Caco-2 (cell line): ENCODE data around the gene AGRN. TPM values are rescaled to one million over a fixed set of nuclear protein-coding genes. Genes with fewer than 3 reads are reported as not detected.

Source experiments
- BruUV-seq: library from RNA; stranded (reverse); fragments of 400-500 nt; replicated peaks from 2 replicates; lab custom pipeline; 2021; lab: Mats Ljungman, UMichigan
- CTCF ChIA-PET: fragments of 300-600 bp; sonication (Branson Sonifier 250); formaldehyde crosslinking; loops from one replicate; lab custom pipeline; 2022; ENCODE audit warnings: antibody characterized with exemption; lab: Charles Lee
- POLR2A ChIA-PET: fragments of 300-600 bp; sonication (Branson Sonifier 250); formaldehyde crosslinking; loops from one replicate; lab custom pipeline; 2022; ENCODE audit warnings: antibody characterized with exemption; lab: Charles Lee
- DNase-seq, 2 experiments: peaks; one replicate each; pipeline versions ENCODE4 v3.0.0 to v3.0.0-alpha.2; 2020 to 2022
- H3K27me3 ChIP-seq: replicated peaks from 2 replicates; pipeline ENCODE4 v1.6.0; 2011; ENCODE audit warnings: low read length; ENCODE audit not compliant: control insufficient read depth, insufficient read depth
- H3K36me3 ChIP-seq: 2 replicates; pipeline ENCODE4 v1.5.1; 2011; ENCODE audit warnings: low read length; ENCODE audit not compliant: control insufficient read depth, insufficient read depth
- H3K4me1 ChIP-seq: fragments of 250-450 bp; sonication (Bioruptor Pico); 2 replicates; pipeline ENCODE4 v1.5.1; 2020; ENCODE audit warnings: mild to moderate bottlenecking
- H3K4me3 ChIP-seq: 2 replicates; pipeline ENCODE4 v1.5.1; 2011; ENCODE audit warnings: low read depth, mild to moderate bottlenecking, control low read depth, low read length
- H3K9me3 ChIP-seq: fragments of 250-450 bp; sonication (Bioruptor Pico); 2 replicates; pipeline ENCODE4 v1.5.1; 2020; ENCODE audit warnings: mild to moderate bottlenecking, moderate library complexity
- H3K27ac Mint-ChIP-seq: one replicate; pipeline ENCODE4 v1.8.0; 2022; ENCODE audit warnings: mixed read lengths; ENCODE audit not compliant: unreplicated experiment
- H3K27me3 Mint-ChIP-seq: one replicate; pipeline ENCODE4 v1.8.0; 2022; ENCODE audit warnings: mixed read lengths; ENCODE audit not compliant: insufficient read depth, unreplicated experiment
- H3K36me3 Mint-ChIP-seq: one replicate; pipeline ENCODE4 v1.8.0; 2022; ENCODE audit warnings: mild to moderate bottlenecking, mixed read lengths; ENCODE audit not compliant: insufficient read depth, unreplicated experiment
- H3K4me1 Mint-ChIP-seq: one replicate; pipeline ENCODE4 v1.8.0; 2022; ENCODE audit warnings: low read depth, mixed read lengths; ENCODE audit not compliant: unreplicated experiment
- H3K4me3 Mint-ChIP-seq: one replicate; pipeline ENCODE4 v1.8.0; 2022; ENCODE audit warnings: mild to moderate bottlenecking, moderate library complexity, mixed read lengths; ENCODE audit not compliant: unreplicated experiment
- H3K9me3 Mint-ChIP-seq: one replicate; pipeline ENCODE4 v1.8.0; 2022; ENCODE audit warnings: mixed read lengths; ENCODE audit not compliant: unreplicated experiment
- intact Hi-C: fragments of 100-400 bp; cut with micrococcal nuclease; formaldehyde crosslinking; loops from one replicate; pipeline ENCODE4 v1.10.0; 2022; ENCODE audit not compliant: unreplicated experiment
- total RNA-seq: library from RNA; stranded (reverse); gene quantifications from 2 replicates; pipeline ENCODE4 v1.2.3, GENCODE V29; 2022
- TF ChIP-seq, protein P1 (sequence below), 2 experiments: fragments of 200-600 bp in 1 of 2; IDR thresholded peaks; 1 replicate in 1 of 2; 2 replicates in 1 of 2; pipeline versions ENCODE4 v1.5.1 to v1.8.0; 2011 to 2022; ENCODE audit warnings: antibody characterized with exemption in 1 of 2, control low read depth in 1 of 2, inconsistent platforms in 1 of 2, low read depth in 1 of 2, low read length in 1 of 2, mild to moderate bottlenecking in 1 of 2, moderate library complexity in 1 of 2; ENCODE audit not compliant: insufficient read depth in 1 of 2, severe bottlenecking in 1 of 2, unreplicated experiment in 1 of 2

Gene AGRN
- total RNA-seq, 1 experiment from 2014 or later = 176 TPM

DNA sequence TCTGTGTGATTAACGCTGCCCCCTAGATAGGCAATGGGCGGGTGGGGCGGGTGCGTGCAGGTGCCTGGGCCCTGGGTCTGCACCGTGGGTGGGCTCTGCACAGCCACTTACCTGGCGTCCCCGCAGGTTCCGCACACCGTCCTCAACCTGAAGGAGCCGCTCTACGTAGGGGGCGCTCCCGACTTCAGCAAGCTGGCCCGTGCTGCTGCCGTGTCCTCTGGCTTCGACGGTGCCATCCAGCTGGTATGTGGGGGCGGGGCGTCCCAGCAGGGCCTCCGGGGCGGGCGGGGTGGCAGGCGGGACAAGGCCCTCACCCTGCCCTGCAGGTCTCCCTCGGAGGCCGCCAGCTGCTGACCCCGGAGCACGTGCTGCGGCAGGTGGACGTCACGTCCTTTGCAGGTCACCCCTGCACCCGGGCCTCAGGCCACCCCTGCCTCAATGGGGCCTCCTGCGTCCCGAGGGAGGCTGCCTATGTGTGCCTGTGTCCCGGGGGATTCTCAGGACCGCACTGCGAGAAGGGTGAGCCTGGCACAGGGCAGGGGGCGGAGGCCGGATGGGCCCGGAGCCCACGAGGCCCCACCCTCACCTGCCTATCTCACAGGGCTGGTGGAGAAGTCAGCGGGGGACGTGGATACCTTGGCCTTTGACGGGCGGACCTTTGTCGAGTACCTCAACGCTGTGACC is 31.3 kb downstream of the AGRN start:
- TF ChIP-seq, protein P1, sequence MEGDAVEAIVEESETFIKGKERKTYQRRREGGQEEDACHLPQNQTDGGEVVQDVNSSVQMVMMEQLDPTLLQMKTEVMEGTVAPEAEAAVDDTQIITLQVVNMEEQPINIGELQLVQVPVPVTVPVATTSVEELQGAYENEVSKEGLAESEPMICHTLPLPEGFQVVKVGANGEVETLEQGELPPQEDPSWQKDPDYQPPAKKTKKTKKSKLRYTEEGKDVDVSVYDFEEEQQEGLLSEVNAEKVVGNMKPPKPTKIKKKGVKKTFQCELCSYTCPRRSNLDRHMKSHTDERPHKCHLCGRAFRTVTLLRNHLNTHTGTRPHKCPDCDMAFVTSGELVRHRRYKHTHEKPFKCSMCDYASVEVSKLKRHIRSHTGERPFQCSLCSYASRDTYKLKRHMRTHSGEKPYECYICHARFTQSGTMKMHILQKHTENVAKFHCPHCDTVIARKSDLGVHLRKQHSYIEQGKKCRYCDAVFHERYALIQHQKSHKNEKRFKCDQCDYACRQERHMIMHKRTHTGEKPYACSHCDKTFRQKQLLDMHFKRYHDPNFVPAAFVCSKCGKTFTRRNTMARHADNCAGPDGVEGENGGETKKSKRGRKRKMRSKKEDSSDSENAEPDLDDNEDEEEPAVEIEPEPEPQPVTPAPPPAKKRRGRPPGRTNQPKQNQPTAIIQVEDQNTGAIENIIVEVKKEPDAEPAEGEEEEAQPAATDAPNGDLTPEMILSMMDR (IDR thresholded peaks at IDR 0.05; ENCODE audit: insufficient read depth in 1 of 2, low read depth in 1 of 2, low read length in 1 of 2, severe bottlenecking in 1 of 2, unreplicated experiment in 1 of 2) = no peak
- ChIA-PET POLR2A (no interaction called here), CTCF (no interaction called here)
- Histone ChIP-seq H3K4me3 (no peak overlapping the region), H3K27me3 (no peaks in the 10 kb centered on the region), H3K36me3 (no peaks in the 10 kb centered on the region), H3K9me3 (no peaks in the 10 kb centered on the region), H3K4me1 (no peaks in the 10 kb centered on the region)
- H3K36me3 Mint-ChIP-seq = peaks cover 68% of the 10 kb centered on the region
- no peak overlapping the region for H3K4me3 Mint-ChIP-seq
- BruUV-seq = no TSS peak
- H3K27me3 Mint-ChIP-seq = no peaks in the 10 kb centered on the region
- intact Hi-C loops = no loop called here
- no peak overlapping the region for H3K27ac Mint-ChIP-seq
- no peaks in the 10 kb centered on the region for H3K9me3 Mint-ChIP-seq
- no peak for DNase-seq
- H3K4me1 Mint-ChIP-seq = no peaks in the 10 kb centered on the region

DNA sequence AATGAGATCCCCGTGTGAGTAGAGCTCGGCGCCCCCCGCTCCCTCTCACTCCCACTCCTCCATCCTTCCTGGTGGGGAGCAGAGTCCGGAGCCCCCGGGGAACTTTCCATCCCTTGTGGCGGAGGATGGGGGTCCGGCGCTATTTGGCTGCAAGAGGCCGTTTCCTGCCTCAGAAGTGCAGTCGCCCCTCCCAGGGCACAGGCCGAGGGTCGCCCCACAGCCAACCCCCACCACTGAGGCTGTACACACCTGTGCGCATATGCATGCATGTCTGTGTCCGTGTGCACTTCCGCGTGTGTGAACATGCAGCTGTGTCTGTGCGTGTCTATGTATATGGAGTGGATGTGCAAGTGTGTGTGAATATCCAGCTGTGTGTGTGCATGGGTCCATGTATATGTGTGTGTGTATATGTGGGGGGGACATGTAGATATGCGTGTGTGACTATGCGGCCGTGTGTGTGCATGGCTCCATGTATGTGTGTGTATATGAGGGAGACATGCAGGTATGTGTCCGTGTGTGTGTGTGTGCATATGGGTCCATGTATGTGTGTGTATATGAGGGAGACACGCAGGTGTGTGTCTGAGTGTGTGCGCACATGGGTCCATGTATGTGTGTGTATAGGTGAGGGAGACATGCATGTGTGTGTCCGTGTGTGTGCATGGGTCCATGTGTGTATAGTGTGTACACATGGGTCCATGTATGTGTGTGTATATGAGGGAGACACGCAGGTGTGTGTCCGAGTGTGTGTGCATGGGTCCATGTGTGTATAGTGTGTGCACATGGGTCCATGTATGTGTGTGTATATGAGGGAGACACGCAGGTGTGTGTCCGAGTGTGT is 32.3 kb downstream of the AGRN start:
- DNase-seq = no peak
- Mint-ChIP-seq H3K27me3 (no peaks in the 10 kb centered on the region), H3K27ac (peak overlapping the region; percentile 14), H3K36me3 (peaks cover 68% of the 10 kb centered on the region), H3K4me1 (no peaks in the 10 kb centered on the region), H3K9me3 (no peaks in the 10 kb centered on the region), H3K4me3 (no peak overlapping the region)
- Histone ChIP-seq H3K4me1 (no peaks in the 10 kb centered on the region), H3K36me3 (no peaks in the 10 kb centered on the region), H3K9me3 (no peaks in the 10 kb centered on the region), H3K27me3 (no peaks in the 10 kb centered on the region), H3K4me3 (no peak overlapping the region)
- ChIA-PET POLR2A (no interaction called here), CTCF (no interaction called here)
- intact Hi-C loops = no loop called here
- TF ChIP-seq, protein P1 (IDR thresholded peaks at IDR 0.05; ENCODE audit: insufficient read depth in 1 of 2, low read depth in 1 of 2, low read length in 1 of 2, severe bottlenecking in 1 of 2, unreplicated experiment in 1 of 2) = no peak
- BruUV-seq = no TSS peak

DNA sequence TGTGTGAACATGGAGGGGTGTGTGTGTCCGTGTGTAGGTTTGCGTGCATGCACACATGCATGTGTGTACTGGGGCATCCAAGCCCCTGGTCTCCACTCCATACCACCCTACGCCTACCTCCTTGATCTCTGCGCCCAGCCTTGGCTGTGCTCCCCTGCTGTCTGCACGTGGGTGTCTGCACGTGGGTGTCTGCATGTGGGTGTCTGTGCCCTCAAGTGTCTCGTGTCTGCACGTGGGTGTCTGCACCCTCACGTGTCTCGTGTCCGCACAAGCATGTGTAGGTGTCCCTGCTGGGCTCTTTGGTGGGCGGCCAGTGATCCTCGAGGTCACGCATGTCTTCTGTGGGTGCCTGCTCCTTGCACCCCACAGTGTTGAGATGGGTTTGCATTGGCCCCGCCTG is 33.1 kb downstream of the AGRN start:
- Mint-ChIP-seq H3K4me3 (no peak overlapping the region), H3K9me3 (no peaks in the 10 kb centered on the region), H3K27ac (peak overlapping the region; percentile 14), H3K4me1 (peaks cover under 1% of the 10 kb centered on the region), H3K36me3 (peaks cover 70% of the 10 kb centered on the region), H3K27me3 (no peaks in the 10 kb centered on the region)
- Histone ChIP-seq H3K27me3 (no peaks in the 10 kb centered on the region), H3K4me1 (peaks cover 3% of the 10 kb centered on the region), H3K9me3 (no peaks in the 10 kb centered on the region), H3K4me3 (no peak overlapping the region), H3K36me3 (no peaks in the 10 kb centered on the region)
- CTCF ChIA-PET = no interaction called here
- DNase-seq = no peak
- BruUV-seq = no TSS peak
- intact Hi-C loops = no loop called here
- POLR2A ChIA-PET = no interaction called here
- TF ChIP-seq, protein P1 (IDR thresholded peaks at IDR 0.05; ENCODE audit: insufficient read depth in 1 of 2, low read depth in 1 of 2, low read length in 1 of 2, severe bottlenecking in 1 of 2, unreplicated experiment in 1 of 2) = no peak
